Stimulated activated memory B cell treated with anti-CD40 and anti-IgM and Interleukin-4, amounts not matched to agents 10 μg/mL and 1 μg/mL and 100 μg/mL, for 72 hours (primary cell): ENCODE data around the gene MAML1.

Experiments used
- ATAC-seq: fragments of 150-1000 bp; cut with Tn5 transposase; 2 replicates; pipeline ENCODE4 v1.10.0; 2021
- H3K27ac Mint-ChIP-seq: one replicate; pipeline ENCODE4 v1.8.0; 2022; ENCODE audit warnings: mild to moderate bottlenecking, mixed read lengths
- H3K27me3 Mint-ChIP-seq: one replicate; pipeline ENCODE4 v1.8.0; 2022; ENCODE audit warnings: mixed read lengths
- H3K36me3 Mint-ChIP-seq: one replicate; pipeline ENCODE4 v1.8.0; 2022; ENCODE audit warnings: mixed read lengths
- H3K4me1 Mint-ChIP-seq: one replicate; pipeline ENCODE4 v1.8.0; 2022; ENCODE audit warnings: mixed read lengths
- H3K4me3 Mint-ChIP-seq: one replicate; pipeline ENCODE4 v1.8.0; 2022; ENCODE audit warnings: mild to moderate bottlenecking, moderate library complexity, mixed read lengths
- H3K9me3 Mint-ChIP-seq: one replicate; pipeline ENCODE4 v1.8.0; 2022; ENCODE audit warnings: mixed read lengths

The MAML1 gene

DNA sequence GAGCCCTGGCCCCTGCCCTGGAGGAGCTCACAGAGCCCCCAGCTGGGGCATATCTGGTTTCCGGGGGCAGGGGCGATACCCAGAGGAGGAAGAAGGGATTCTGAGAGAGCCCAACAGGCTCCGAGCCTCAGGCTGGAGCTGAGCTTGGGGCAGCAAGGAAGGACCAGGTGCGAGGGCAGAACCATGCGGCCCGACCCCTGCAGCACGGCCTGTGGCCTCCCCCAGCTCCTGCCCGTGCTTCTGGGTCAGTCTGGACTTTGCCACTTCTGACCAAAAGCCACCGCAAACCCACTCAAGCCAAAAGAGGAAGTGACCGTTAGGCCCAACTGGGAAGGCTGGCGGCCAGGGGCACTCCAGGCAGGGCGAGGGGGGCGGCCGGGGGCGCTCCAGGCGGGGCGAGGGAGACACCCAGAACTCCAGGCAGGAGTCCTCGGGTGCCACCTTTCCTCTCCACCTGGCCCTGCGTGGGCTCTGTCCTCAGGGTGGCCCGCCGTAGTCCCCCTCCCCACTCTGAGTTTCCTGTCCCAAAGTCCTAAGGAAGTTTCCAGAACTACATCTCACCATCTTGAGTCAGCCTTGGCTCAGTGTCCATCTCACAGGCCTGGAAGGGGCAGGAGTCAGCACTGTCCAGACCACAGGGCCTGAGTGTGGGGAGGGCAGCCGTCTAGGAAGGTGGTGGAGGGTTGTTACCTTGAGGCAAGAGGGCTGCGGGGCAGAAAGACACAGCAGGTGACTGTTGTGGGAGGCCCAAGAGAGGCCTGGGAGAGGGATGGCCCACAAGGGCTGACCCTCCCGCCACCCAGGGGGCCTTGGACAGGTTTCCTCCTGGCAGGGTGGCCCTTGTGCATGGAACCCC lies 60.2 kb downstream of the MAML1 start:
- Mint-ChIP-seq H3K4me3 (no peak overlapping the region), H3K9me3 (peaks cover 3% of the 10 kb centered on the region), H3K36me3 (peaks cover 8% of the 10 kb centered on the region), H3K27ac (peak overlapping the region; percentile 54), H3K4me1 (peaks cover 40% of the 10 kb centered on the region), H3K27me3 (no peaks in the 10 kb centered on the region)
- no peak for ATAC-seq

GRCh38 chr5:179793468-179794139 lies 61.0 kb downstream of the MAML1 start, which contains the start of gene LTC4S:
Gene LTC4S (plus strand): TSS chr5:179793986. CDS start chr5:179794081, 95 bp downstream.
- ATAC-seq: peak; percentile 48
- peaks cover 3% of the 10 kb centered on the region for H3K9me3 Mint-ChIP-seq
- peak within 1 kb of the TSS; percentile 54 for H3K27ac Mint-ChIP-seq
- no peaks in the 10 kb centered on the region for H3K27me3 Mint-ChIP-seq
- peak within 1 kb of the TSS; percentile 68 for H3K4me3 Mint-ChIP-seq
- peaks cover 14% of the 10 kb centered on the region for H3K36me3 Mint-ChIP-seq
- H3K4me1 Mint-ChIP-seq: peaks cover 40% of the 10 kb centered on the region

GRCh38 chr5:179794171-179794570 lies 61.5 kb downstream of the MAML1 start:
- Mint-ChIP-seq H3K27me3 (no peaks in the 10 kb centered on the region), H3K36me3 (peaks cover 19% of the 10 kb centered on the region), H3K4me3 (peak overlapping the region; percentile 34), H3K27ac (peak overlapping the region; percentile 54), H3K9me3 (peaks cover 3% of the 10 kb centered on the region), H3K4me1 (peaks cover 41% of the 10 kb centered on the region)
- no peak for ATAC-seq

- Mint-ChIP-seq H3K4me3 (peak overlapping the region; percentile 68), H3K27ac (peak overlapping the region; percentile 54), H3K27me3 (no peaks in the 10 kb centered on the region), H3K9me3 (no peaks in the 10 kb centered on the region), H3K36me3 (peaks cover 23% of the 10 kb centered on the region), H3K4me1 (peaks cover 45% of the 10 kb centered on the region)
- ATAC-seq: no peak
These were observed 62.0 kb downstream of the MAML1 start for GRCh38 chr5:179794575-179794974.

- H3K4me3 Mint-ChIP-seq: peak overlapping the region; percentile 81
These were observed 62.6 kb downstream of the MAML1 start for GRCh38 chr5:179795049-179795862.

DNA sequence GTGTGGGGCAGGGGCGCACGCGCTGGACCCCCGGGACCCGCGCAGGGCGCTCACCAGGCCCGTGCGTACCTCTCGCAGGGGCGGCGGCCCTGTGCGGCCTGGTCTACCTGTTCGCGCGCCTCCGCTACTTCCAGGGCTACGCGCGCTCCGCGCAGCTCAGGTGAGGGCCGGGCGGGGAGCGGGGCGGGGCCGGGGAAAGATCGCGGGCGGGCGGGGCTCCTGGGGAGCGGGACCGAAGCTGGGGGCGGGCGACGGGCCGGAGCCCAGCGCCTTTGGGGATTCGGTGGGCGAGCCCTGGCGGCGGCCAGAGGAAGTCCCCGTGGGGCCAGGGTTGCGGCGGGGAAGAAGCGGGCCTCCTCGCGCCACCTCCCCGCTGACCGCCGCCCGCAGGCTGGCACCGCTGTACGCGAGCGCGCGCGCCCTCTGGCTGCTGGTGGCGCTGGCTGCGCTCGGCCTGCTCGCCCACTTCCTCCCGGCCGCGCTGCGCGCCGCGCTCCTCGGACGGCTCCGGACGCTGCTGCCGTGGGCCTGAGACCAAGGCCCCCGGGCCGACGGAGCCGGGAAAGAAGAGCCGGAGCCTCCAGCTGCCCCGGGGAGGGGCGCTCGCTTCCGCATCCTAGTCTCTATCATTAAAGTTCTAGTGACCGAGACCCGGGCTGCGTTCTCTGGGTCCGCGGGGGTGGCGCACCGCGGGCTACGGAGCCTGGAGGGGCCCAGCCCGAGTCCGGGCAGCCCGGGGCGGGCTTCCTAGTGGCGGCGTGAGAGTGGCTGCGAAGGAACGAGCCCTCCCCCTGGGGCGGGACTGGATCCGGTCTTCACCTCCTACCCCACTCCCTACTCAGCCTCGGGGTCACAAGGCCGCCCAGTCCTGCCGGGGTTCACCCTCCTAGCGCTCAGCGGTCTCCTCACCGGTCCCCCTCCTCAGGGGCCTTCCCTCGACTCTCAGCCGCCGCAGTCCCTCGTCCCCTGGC lies 63.5 kb downstream of the MAML1 start:
- Mint-ChIP-seq H3K27ac (peak overlapping the region; percentile 74), H3K4me1 (peaks cover 47% of the 10 kb centered on the region), H3K9me3 (no peaks in the 10 kb centered on the region)

More at GRCh38 chr5:179795049-179795862, 62.6 kb downstream of the MAML1 start:
- Mint-ChIP-seq H3K4me1 (peaks cover 47% of the 10 kb centered on the region), H3K27me3 (no peaks in the 10 kb centered on the region), H3K9me3 (no peaks in the 10 kb centered on the region), H3K27ac (peak overlapping the region; percentile 54), H3K36me3 (peaks cover 29% of the 10 kb centered on the region)
- ATAC-seq: no peak

GRCh38 chr5:179796877-179797608 lies 64.4 kb downstream of the MAML1 start:
- no peaks in the 10 kb centered on the region for H3K9me3 Mint-ChIP-seq
- no peaks in the 10 kb centered on the region for H3K27me3 Mint-ChIP-seq
- H3K36me3 Mint-ChIP-seq: peaks cover 39% of the 10 kb centered on the region
- H3K4me3 Mint-ChIP-seq: peak overlapping the region; percentile 81
- H3K27ac Mint-ChIP-seq: peak overlapping the region; percentile 74
- ATAC-seq: no peak
- H3K4me1 Mint-ChIP-seq: peaks cover 53% of the 10 kb centered on the region

More for the DNA sequence above, 63.5 kb downstream of the MAML1 start:
- H3K27me3 Mint-ChIP-seq: no peaks in the 10 kb centered on the region
- peak; percentile 86 for ATAC-seq
- peak overlapping the region; percentile 81 for H3K4me3 Mint-ChIP-seq
- H3K36me3 Mint-ChIP-seq: peaks cover 30% of the 10 kb centered on the region

DNA sequence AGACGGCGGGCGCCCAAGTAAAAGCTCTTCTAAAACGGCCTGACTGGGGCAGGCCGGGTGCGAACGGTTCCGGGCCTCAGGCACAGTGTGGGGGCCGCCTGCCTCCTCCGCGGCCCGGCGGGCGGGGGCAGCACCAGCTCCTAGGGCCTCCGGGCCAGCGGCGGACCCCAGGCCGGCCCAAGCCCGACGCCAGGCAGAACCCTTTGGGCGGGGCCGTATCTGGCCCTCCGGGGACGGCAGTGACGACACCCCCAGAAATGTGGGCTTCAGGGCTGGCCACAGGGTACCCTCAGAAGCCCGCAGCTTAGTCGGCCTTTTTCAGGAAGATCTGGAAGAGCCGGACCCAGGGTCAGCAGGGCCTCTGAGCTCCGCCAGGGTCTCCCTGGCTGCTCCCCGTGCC lies 65.1 kb downstream of the MAML1 start:
- Mint-ChIP-seq H3K4me3 (no peak overlapping the region), H3K27ac (no peak overlapping the region), H3K27me3 (no peaks in the 10 kb centered on the region), H3K36me3 (peaks cover 44% of the 10 kb centered on the region), H3K9me3 (no peaks in the 10 kb centered on the region), H3K4me1 (peaks cover 54% of the 10 kb centered on the region)
- no peak for ATAC-seq

DNA sequence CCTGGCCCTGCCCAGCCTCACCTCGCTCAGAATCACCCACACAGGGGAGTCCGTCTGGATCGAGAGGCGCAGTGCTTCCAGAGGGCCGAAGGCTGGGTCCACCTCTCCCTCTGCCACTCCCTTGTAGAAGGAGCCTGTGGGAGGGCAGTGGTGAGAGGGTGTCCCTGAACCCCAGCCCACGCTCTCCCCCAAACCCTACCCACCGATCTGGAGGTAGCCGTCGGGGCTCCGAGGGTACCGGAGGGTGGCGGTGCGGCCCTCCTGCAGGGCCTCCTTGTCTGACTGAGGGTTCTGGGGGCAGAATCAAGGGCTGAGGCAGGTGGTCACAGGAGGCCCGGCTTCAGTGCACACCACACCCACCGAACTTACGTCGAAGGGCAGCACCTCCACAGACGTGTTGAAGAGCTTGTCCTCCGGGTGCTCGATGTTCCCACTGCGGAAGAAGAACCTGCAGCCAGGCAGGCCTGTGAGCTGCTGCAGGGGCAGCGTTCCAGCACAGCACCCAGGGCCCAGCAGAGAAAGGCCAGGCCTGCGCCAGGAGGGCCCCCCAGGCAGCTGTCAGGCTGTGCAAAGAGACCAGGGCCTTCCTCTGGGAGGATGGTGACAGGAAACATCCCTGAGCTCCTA lies 65.6 kb downstream of the MAML1 start:
- no peaks in the 10 kb centered on the region for H3K27me3 Mint-ChIP-seq
- H3K9me3 Mint-ChIP-seq: no peaks in the 10 kb centered on the region
- H3K4me1 Mint-ChIP-seq: peaks cover 54% of the 10 kb centered on the region
- no peak overlapping the region for H3K27ac Mint-ChIP-seq
- no peak for ATAC-seq
- H3K36me3 Mint-ChIP-seq: peaks cover 44% of the 10 kb centered on the region
- no peak overlapping the region for H3K4me3 Mint-ChIP-seq

GRCh38 chr5:179798771-179799643 lies 66.4 kb downstream of the MAML1 start:
- Mint-ChIP-seq H3K27ac (no peak overlapping the region), H3K9me3 (no peaks in the 10 kb centered on the region), H3K27me3 (no peaks in the 10 kb centered on the region), H3K4me1 (peaks cover 54% of the 10 kb centered on the region), H3K36me3 (peaks cover 44% of the 10 kb centered on the region), H3K4me3 (no peak overlapping the region)
- ATAC-seq: no peak

- H3K36me3 Mint-ChIP-seq: peaks cover 44% of the 10 kb centered on the region
- no peak for ATAC-seq
- no peaks in the 10 kb centered on the region for H3K9me3 Mint-ChIP-seq
- H3K27ac Mint-ChIP-seq: no peak overlapping the region
- no peaks in the 10 kb centered on the region for H3K27me3 Mint-ChIP-seq
- H3K4me1 Mint-ChIP-seq: peaks cover 54% of the 10 kb centered on the region
- no peak overlapping the region for H3K4me3 Mint-ChIP-seq
These were observed 67.0 kb downstream of the MAML1 start for GRCh38 chr5:179799644-179799973.

DNA sequence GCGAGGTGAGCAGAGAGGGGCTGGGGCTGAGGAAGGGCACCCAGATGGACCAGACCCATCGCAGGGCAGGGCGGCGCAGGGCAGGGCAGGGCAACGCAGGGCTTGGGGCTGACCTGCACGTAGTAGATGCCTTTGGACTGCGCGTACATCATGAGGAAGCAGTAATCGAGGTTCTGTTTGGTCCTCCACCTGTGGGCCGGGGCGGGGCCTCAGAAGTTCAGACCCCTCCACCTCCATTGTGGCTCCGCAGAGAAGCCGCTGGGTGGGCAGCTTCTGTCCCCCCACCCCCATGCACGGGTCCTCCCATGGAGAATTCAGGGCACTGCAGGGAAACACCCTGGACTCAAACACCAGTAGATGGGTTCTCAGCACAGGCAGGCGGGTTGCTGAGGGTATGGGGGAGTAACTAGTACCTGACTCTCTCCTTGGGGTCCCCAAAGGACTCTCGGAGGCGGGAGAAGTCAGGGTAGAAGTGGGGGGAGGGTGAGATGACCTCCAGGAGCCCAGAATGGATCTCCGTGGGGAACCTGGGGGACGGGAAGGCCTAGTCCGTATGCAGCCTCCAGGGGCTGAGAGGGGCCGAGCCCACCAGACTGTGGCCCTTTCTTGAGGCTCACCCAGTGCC lies 67.6 kb downstream of the MAML1 start:
- Mint-ChIP-seq H3K27ac (no peak overlapping the region), H3K4me1 (peaks cover 54% of the 10 kb centered on the region), H3K9me3 (no peaks in the 10 kb centered on the region), H3K27me3 (no peaks in the 10 kb centered on the region), H3K4me3 (no peak overlapping the region), H3K36me3 (peaks cover 47% of the 10 kb centered on the region)
- ATAC-seq: no peak
